ENCODE data around the gene G3BP1. TPM values are rescaled to one million over a fixed set of nuclear protein-coding genes. Genes with fewer than 3 reads are reported as not detected.

G3BP1 gene
- total and polyA plus RNA-seq, 3 experiments from 2014 or later = 142 to 377 (median 371) TPM

DNA sequence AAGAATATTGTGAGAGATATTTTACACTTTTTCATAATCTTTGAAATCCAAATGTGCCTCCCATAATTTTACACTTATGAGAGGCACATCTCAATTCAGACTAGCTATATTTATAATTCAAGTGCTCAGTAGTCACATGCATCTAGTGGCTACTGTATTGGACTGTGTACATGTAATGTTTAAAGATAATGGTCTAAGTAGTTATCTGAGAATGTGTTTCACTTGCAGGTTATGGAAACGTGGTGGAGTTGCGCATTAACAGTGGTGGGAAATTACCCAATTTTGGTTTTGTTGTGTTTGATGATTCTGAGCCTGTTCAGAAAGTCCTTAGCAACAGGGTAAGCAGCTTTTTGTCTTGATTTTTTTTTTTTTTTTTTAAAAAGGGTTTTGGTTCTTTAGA lies 28.8 kb downstream of the G3BP1 start:
- ChIA-PET POLR2A (no interaction called here), CTCF (interaction anchor here (0.8 to 1.0 kb wide), 2 partner anchors 70 to 342 kb away, joined by 3 read pairs; no protein-coding TSS in a partner anchor)
- no peak overlapping the region for H3K27ac ChIP-seq (ENCODE audit: low read depth, low read length)
- H3K36me3 ChIP-seq (ENCODE audit: insufficient read depth, low read length) = peaks cover 58% of the 10 kb centered on the region
- Mint-ChIP-seq H3K27me3 (peaks cover 0 to 1% of the 10 kb centered on the region in 2 donors), H3K27ac (peak overlapping the region in 2 of 8 donors; percentile 15 to 60), H3K9me3 (no peaks in the 10 kb centered on the region), H3K4me1 (peaks cover 17 to 38% (median 36%) of the 10 kb centered on the region in 3 donors), H3K4me3 (no peak overlapping the region), H3K36me3 (peaks cover 13 to 89% (median 26%) of the 10 kb centered on the region in 3 donors)
- no peaks in the 10 kb centered on the region for H3K9me3 ChIP-seq (ENCODE audit: low read length)
- no peaks in the 10 kb centered on the region for H3K4me1 ChIP-seq (ENCODE audit: insufficient read depth, low read length)
- H3K4me3 ChIP-seq (ENCODE audit: low read length) = no peak overlapping the region
- DNase-seq = no peak
- no peaks in the 10 kb centered on the region for H3K27me3 ChIP-seq (ENCODE audit: insufficient read depth, low read length, poor library complexity, severe bottlenecking)

DNA sequence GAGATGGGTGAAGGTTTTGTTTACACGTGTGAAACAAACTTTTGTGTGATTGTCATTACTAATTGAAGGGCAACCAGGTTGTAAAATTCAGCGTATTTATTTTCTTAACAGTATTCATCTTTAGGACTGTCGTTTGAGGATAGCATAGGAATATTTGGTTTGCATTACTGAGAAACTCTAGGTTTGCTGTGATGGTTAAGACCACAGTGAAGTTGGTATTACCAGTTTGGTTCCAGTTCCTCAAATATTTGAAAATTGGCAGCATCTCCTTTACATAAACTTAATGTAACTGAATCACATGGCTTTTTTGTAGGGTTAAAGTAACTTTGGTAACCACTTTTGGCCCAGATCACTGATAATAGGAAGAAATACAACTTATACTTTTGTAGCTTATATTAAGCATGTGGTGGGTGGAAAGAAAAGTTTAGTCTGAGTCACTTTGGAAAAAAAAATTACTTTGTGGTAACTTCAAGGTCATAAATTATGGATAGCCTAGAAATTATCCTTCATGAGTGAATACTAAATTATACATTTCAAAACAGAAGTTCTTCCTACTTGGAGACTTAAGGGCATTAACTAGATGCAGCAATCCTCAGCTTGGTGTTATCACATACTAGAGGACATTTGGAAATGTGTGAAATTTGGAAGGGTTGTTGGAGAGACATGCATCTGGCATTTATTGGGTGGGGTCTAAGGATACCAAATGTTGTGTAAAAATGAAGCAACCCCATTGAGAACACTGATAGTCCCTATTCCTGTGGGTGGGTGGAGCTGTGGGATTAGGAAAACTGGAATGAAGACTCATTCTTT lies 33.9 kb downstream of the G3BP1 start:
- H3K9me3 Mint-ChIP-seq = no peaks in the 10 kb centered on the region
- H3K4me1 ChIP-seq (ENCODE audit: insufficient read depth, low read length) = no peaks in the 10 kb centered on the region
- H3K27me3 Mint-ChIP-seq = peaks cover 0 to 1% of the 10 kb centered on the region in 2 donors
- peaks cover 30% of the 10 kb centered on the region for H3K36me3 ChIP-seq (ENCODE audit: insufficient read depth, low read length)
- peaks cover 12 to 87% (median 24%) of the 10 kb centered on the region in 3 donors for H3K36me3 Mint-ChIP-seq
- no peaks in the 10 kb centered on the region for H3K27me3 ChIP-seq (ENCODE audit: insufficient read depth, low read length, poor library complexity, severe bottlenecking)
- ChIA-PET POLR2A (no interaction called here), CTCF (interaction anchor here (0.9 kb wide), 1 partner anchor 19 kb away, joined by 3 read pairs; no protein-coding TSS in a partner anchor)
- DNase-seq = no peak
- no peak overlapping the region for H3K27ac ChIP-seq (ENCODE audit: low read depth, low read length)
- no peak overlapping the region for H3K4me3 Mint-ChIP-seq
- H3K4me1 Mint-ChIP-seq = peaks cover 10 to 36% (median 35%) of the 10 kb centered on the region in 3 donors
- no peak overlapping the region for H3K4me3 ChIP-seq (ENCODE audit: low read length)
- H3K27ac Mint-ChIP-seq = peak overlapping the region in 6 of 8 donors; percentile 9 to 55 (median 36)
- H3K9me3 ChIP-seq (ENCODE audit: low read length) = no peaks in the 10 kb centered on the region

DNA sequence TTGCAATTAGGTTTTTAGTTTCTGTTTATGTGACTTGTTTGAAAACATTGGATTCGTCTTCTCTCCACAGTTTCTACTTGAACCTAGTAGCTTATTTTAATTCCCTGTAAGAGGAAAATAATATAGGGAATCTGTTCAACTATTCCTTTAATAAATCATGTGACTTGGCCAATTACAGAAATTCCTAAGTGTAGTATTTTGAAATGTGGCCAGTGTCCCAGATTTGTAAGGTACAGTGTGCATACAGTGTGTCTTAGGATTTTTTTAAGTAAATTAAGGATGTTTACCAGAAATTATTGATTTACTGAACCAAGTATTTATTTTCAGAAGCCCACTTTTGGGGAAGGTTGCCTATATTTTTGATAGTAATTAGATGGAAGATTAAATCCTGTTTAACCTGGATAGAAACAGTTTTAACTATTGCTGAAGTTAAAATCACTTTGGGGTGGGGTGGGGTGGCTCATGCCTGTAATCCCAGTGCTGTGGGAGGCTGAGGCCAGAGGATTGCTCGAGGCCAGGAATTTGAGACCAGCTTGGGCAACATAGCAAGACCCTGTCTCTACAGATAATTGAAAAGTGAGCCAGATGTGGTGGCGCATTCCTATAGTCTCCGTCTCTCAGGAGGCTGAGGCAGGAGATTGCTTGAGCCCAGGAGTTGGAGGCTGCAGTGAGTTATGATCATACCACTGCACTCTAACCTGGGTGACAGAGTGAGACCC lies 36.9 kb downstream of the G3BP1 start:
- Histone ChIP-seq H3K36me3 (ENCODE audit: insufficient read depth, low read length) (peaks cover 36% of the 10 kb centered on the region), H3K9me3 (ENCODE audit: low read length) (no peaks in the 10 kb centered on the region), H3K27me3 (ENCODE audit: insufficient read depth, low read length, poor library complexity, severe bottlenecking) (no peaks in the 10 kb centered on the region), H3K4me3 (ENCODE audit: low read length) (no peak overlapping the region), H3K27ac (ENCODE audit: low read depth, low read length) (no peak overlapping the region), H3K4me1 (ENCODE audit: insufficient read depth, low read length) (no peaks in the 10 kb centered on the region)
- H3K36me3 Mint-ChIP-seq = peaks cover 12 to 89% (median 32%) of the 10 kb centered on the region in 3 donors
- H3K27ac Mint-ChIP-seq = peak overlapping the region in 6 of 8 donors; percentile 26 to 75 (median 44)
- POLR2A ChIA-PET = no interaction called here
- peaks cover 9 to 54% (median 37%) of the 10 kb centered on the region in 3 donors for H3K4me1 Mint-ChIP-seq
- H3K27me3 Mint-ChIP-seq = peaks cover 0 to 1% of the 10 kb centered on the region in 2 donors
- no peak overlapping the region for H3K4me3 Mint-ChIP-seq
- DNase-seq = no peak
- CTCF ChIA-PET = no interaction called here
- H3K9me3 Mint-ChIP-seq = no peaks in the 10 kb centered on the region

DNA sequence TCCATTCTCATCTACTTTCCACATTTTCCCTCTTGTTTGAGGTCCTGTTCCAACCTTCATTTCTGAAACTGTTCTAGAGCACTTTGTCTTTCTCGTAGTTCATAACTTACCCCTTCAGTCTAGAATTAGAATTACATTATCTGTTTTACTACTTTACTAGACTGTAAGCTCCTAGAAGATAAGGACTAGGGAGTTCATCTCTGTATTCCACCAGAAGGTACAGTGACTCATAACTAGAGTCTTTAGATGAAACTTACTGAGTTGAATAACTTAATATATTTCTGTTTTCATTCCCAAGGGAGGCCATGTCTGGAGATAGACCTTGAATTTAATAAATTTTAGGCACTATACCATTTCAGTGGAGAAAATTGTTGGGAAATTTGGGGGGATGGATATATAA lies 38.7 kb downstream of the G3BP1 start:
- peaks cover 23% of the 10 kb centered on the region for H3K36me3 ChIP-seq (ENCODE audit: insufficient read depth, low read length)
- H3K27me3 ChIP-seq (ENCODE audit: insufficient read depth, low read length, poor library complexity, severe bottlenecking) = no peaks in the 10 kb centered on the region
- ChIA-PET CTCF (no interaction called here), POLR2A (no interaction called here)
- Mint-ChIP-seq H3K4me3 (no peak overlapping the region), H3K4me1 (peaks cover 9 to 48% (median 31%) of the 10 kb centered on the region in 3 donors), H3K27me3 (no peaks in the 10 kb centered on the region), H3K36me3 (peaks cover 12 to 81% (median 32%) of the 10 kb centered on the region in 3 donors), H3K9me3 (no peaks in the 10 kb centered on the region), H3K27ac (peak overlapping the region in 1 of 8 donors; percentile 3)
- no peak overlapping the region for H3K27ac ChIP-seq (ENCODE audit: low read depth, low read length)
- no peak overlapping the region for H3K4me3 ChIP-seq (ENCODE audit: low read length)
- H3K4me1 ChIP-seq (ENCODE audit: insufficient read depth, low read length) = no peaks in the 10 kb centered on the region
- no peaks in the 10 kb centered on the region for H3K9me3 ChIP-seq (ENCODE audit: low read length)
- no peak for DNase-seq

DNA sequence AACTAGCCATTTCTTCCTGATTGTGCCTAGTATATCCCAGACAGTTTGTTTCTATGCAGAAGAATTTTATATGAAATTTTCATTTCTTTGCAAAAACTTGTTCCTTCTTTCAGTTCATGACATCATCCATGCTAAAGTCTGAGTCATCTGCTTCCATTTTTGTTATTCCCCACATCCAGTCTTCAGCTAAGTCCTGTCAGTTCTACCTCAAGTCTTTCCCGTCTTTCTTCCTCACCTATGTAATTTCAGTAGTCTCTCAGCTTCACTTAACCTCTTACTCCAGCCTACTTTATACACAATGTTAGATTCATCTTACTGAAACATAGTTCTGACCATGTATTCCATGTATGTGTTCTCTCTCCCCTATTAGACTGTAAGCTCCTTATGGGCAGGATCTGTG lies 39.1 kb downstream of the G3BP1 start:
- ChIA-PET POLR2A (no interaction called here), CTCF (no interaction called here)
- Histone ChIP-seq H3K36me3 (ENCODE audit: insufficient read depth, low read length) (peaks cover 18% of the 10 kb centered on the region), H3K27ac (ENCODE audit: low read depth, low read length) (no peak overlapping the region), H3K4me1 (ENCODE audit: insufficient read depth, low read length) (no peaks in the 10 kb centered on the region), H3K9me3 (ENCODE audit: low read length) (no peaks in the 10 kb centered on the region), H3K27me3 (ENCODE audit: insufficient read depth, low read length, poor library complexity, severe bottlenecking) (no peaks in the 10 kb centered on the region), H3K4me3 (ENCODE audit: low read length) (no peak overlapping the region)
- no peak for DNase-seq
- Mint-ChIP-seq H3K4me3 (no peak overlapping the region), H3K36me3 (peaks cover 12 to 77% (median 31%) of the 10 kb centered on the region in 3 donors), H3K27ac (peak overlapping the region in 4 of 8 donors; percentile 4 to 79 (median 12)), H3K27me3 (no peaks in the 10 kb centered on the region), H3K4me1 (peaks cover 8 to 43% (median 28%) of the 10 kb centered on the region in 3 donors), H3K9me3 (no peaks in the 10 kb centered on the region)

DNA sequence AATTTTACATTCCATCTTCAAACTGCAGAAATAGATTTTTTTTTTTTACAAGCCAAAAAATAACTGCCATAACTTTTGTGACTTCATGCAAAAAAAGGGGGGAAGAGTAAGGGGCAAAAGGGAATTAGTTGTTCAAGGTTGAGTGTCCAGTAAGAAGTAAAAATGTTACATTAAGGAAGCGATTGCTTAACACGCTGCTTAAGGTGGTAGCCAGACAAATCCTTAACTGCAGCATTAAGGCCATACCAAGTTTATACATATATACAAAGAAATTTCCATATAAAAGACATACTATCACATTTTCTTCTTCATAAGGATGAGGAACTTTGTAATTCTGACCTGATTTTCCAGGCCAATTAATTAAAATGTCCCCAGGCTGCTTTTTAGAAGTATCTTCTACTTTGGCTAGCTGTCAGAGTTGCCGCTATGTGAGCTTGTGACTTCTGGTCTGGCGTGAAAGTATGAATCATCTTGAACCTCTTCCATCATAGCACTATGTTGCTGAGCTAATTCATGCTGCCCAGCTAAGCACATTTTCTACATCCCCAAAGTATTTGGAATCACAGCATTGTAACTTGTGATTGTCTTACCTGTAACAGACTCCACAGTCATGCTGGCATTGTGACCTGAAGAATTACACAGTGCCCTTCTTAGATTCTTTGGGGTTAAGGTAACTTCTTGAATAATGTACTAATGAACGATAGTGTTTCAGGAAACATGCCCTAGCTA lies 40.0 kb downstream of the G3BP1 start:
- H3K36me3 ChIP-seq (ENCODE audit: insufficient read depth, low read length) = peaks cover 14% of the 10 kb centered on the region
- POLR2A ChIA-PET = no interaction called here
- H3K27me3 Mint-ChIP-seq = no peaks in the 10 kb centered on the region

DNA sequence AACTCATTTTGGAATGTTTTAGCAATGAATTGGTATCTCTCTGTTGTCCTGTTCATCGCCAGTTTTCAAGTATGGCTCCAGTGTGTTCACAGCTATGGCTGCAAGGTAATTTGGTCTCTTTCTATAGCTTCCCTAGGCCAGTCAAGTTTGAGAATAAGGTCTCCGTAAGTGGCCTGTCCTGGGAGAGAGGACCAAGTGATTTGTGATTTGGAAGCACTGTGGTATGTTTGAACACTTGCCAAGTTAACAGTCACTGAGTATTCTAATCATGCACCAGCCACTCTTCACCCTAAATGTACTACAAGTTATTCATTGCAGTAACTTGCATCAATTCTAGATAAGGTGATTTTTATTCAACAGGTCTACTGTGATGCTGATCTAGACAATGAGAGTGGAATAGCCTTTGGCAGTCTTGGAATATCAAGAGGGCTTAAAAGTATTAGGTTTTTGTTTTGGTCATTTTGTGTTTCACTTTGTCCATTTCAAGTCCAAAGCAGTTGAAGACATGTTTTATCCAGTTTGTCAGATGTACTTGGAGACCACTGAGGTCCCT lies 41.1 kb downstream of the G3BP1 start:
- Histone ChIP-seq H3K36me3 (ENCODE audit: insufficient read depth, low read length) (peaks cover 14% of the 10 kb centered on the region), H3K4me1 (ENCODE audit: insufficient read depth, low read length) (no peaks in the 10 kb centered on the region), H3K27ac (ENCODE audit: low read depth, low read length) (no peak overlapping the region), H3K9me3 (ENCODE audit: low read length) (no peaks in the 10 kb centered on the region), H3K27me3 (ENCODE audit: insufficient read depth, low read length, poor library complexity, severe bottlenecking) (no peaks in the 10 kb centered on the region), H3K4me3 (ENCODE audit: low read length) (no peak overlapping the region)
- CTCF ChIA-PET = no interaction called here
- Mint-ChIP-seq H3K36me3 (peaks cover 9 to 63% (median 26%) of the 10 kb centered on the region in 3 donors), H3K27me3 (no peaks in the 10 kb centered on the region), H3K9me3 (no peaks in the 10 kb centered on the region), H3K4me1 (peaks cover 3 to 30% (median 13%) of the 10 kb centered on the region in 3 donors), H3K27ac (peak overlapping the region in 3 of 8 donors; percentile 26 to 69 (median 52)), H3K4me3 (no peak overlapping the region)
- no peak for DNase-seq
- POLR2A ChIA-PET = no interaction called here

More for the DNA sequence above, 40.0 kb downstream of the G3BP1 start:
- Mint-ChIP-seq H3K9me3 (no peaks in the 10 kb centered on the region), H3K4me1 (peaks cover 3 to 35% (median 22%) of the 10 kb centered on the region in 3 donors), H3K4me3 (no peak overlapping the region), H3K27ac (peak overlapping the region in 2 of 8 donors; percentile 13 to 27), H3K36me3 (peaks cover 9 to 72% (median 26%) of the 10 kb centered on the region in 3 donors)
- Histone ChIP-seq H3K27ac (ENCODE audit: low read depth, low read length) (no peak overlapping the region), H3K4me3 (ENCODE audit: low read length) (no peak overlapping the region), H3K27me3 (ENCODE audit: insufficient read depth, low read length, poor library complexity, severe bottlenecking) (no peaks in the 10 kb centered on the region), H3K4me1 (ENCODE audit: insufficient read depth, low read length) (no peaks in the 10 kb centered on the region), H3K9me3 (ENCODE audit: low read length) (no peaks in the 10 kb centered on the region)
- CTCF ChIA-PET = no interaction called here
- no peak for DNase-seq
